ENCODE measurements around the gene DTL. TPM values are rescaled to one million over a fixed set of nuclear protein-coding genes. Genes with fewer than 3 reads are reported as not detected.
A peak's percentile ranks its signal among the peaks of the same experiment; 100 is the strongest.
"Not testable (repeated sequence)": the region's sequence is repeated elsewhere in the genome, so short reads cannot be mapped to it uniquely, and the experiment has no call there.

DTL gene
- total and polyA plus RNA-seq, 2 donors: 0.71 to 23.4 TPM

DNA sequence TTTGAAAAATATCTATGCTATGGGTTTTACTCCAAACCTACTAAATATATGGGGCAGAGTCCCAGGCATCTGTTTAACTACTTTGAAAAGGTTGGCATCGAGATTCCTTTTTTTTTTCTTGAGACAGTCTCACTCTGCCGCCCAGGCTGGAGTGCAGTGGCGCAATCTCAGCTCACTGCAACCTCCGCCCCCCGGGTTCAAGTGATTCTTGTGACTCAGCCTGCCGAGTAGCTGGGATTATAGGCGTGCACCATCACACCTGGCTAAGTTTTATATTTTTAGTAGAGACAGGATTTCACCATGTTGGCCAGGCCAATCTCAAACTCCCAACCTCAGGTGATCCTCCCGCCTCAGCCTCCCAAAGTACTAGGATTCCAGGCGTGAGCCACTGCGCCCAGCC, 7.8 kb upstream of the DTL start:
- 98% methylated on average over 10 of the region's 10 CpGs for WGBS
- not testable (repeated sequence) for H3K27ac ChIP-seq (ENCODE audit: low read depth in 1 of 2, low read length in 1 of 2); H3K4me1 ChIP-seq (ENCODE audit: control insufficient read depth in 2 of 2, insufficient read depth in 2 of 2, low read length in 2 of 2); H3K27me3 ChIP-seq (ENCODE audit: control insufficient read depth in 2 of 2, insufficient read depth in 1 of 2, low read length in 1 of 2); H3K36me3 ChIP-seq (ENCODE audit: control insufficient read depth in 2 of 2, insufficient read depth in 2 of 2, low read length in 1 of 2); H3K4me3 ChIP-seq (ENCODE audit: low read length in 2 of 2); DNase-seq (ENCODE audit: low read depth in 6 of 9, low spot score in 9 of 9); H3K9me3 ChIP-seq (ENCODE audit: control insufficient read depth in 2 of 2, insufficient read depth in 1 of 2, low read length in 1 of 2)

DNA sequence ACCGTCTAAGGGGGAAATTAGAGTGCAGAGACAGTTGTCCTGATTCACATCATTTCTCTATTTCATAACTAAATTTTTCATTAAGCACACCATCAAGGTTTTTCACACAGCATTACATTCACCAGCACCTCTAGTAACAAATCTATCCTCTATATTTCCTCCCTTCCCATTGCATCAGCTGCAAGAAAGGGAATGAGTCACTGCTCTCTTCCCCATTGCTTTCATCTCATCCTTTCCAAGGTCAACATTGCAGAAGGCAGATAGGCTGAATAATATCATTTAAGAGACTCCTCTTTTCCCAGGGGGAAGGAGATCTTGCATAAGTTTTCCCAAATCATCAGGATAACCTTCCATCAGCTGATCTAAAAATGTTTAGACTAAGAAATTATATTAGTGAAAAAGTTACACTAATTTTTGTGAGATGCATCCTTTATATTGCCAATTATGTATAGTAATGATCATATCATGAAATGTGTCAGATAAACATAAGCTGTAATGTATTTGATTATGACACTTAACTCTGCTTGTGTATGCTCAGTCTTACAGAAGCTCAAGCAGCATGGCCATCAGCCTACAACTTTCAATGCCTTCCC, 4.5 kb upstream of the DTL start:
- H3K36me3 ChIP-seq (ENCODE audit: control insufficient read depth in 2 of 2, insufficient read depth in 2 of 2, low read length in 1 of 2): no peaks in the 10 kb centered on the region
- peaks cover 3 to 4% of the 10 kb centered on the region in 2 donors for H3K4me1 ChIP-seq (ENCODE audit: control insufficient read depth in 2 of 2, insufficient read depth in 2 of 2, low read length in 2 of 2)
- WGBS: 97% methylated on average over 1 of the region's 1 CpG
- no peaks in the 10 kb centered on the region for H3K27me3 ChIP-seq (ENCODE audit: control insufficient read depth in 2 of 2, insufficient read depth in 1 of 2, low read length in 1 of 2)
- no peak for DNase-seq (ENCODE audit: low read depth in 6 of 9, low spot score in 9 of 9)
- H3K4me3 ChIP-seq (ENCODE audit: low read length in 2 of 2): no peak overlapping the region
- no peaks in the 10 kb centered on the region for H3K9me3 ChIP-seq (ENCODE audit: control insufficient read depth in 2 of 2, insufficient read depth in 1 of 2, low read length in 1 of 2)
- no peak overlapping the region for H3K27ac ChIP-seq (ENCODE audit: low read depth in 1 of 2, low read length in 1 of 2)

- Histone ChIP-seq H3K36me3 (ENCODE audit: control insufficient read depth in 2 of 2, insufficient read depth in 2 of 2, low read length in 1 of 2) (no peaks in the 10 kb centered on the region), H3K4me1 (ENCODE audit: control insufficient read depth in 2 of 2, insufficient read depth in 2 of 2, low read length in 2 of 2) (peaks cover 3 to 9% of the 10 kb centered on the region in 2 donors), H3K27ac (ENCODE audit: low read depth in 1 of 2, low read length in 1 of 2) (peak overlapping the region; percentile 89 to 96), H3K4me3 (ENCODE audit: low read length in 2 of 2) (peak overlapping the region; percentile 82 to 89), H3K9me3 (ENCODE audit: control insufficient read depth in 2 of 2, insufficient read depth in 1 of 2, low read length in 1 of 2) (no peaks in the 10 kb centered on the region), H3K27me3 (ENCODE audit: control insufficient read depth in 2 of 2, insufficient read depth in 1 of 2, low read length in 1 of 2) (no peaks in the 10 kb centered on the region)
- no peak for DNase-seq (ENCODE audit: low read depth in 6 of 9, low spot score in 9 of 9)
- 6% methylated on average over 13 of the region's 13 CpGs for WGBS
These were observed 929 bp upstream of the DTL start for GRCh38 chr1:212034516-212035122.

DNA sequence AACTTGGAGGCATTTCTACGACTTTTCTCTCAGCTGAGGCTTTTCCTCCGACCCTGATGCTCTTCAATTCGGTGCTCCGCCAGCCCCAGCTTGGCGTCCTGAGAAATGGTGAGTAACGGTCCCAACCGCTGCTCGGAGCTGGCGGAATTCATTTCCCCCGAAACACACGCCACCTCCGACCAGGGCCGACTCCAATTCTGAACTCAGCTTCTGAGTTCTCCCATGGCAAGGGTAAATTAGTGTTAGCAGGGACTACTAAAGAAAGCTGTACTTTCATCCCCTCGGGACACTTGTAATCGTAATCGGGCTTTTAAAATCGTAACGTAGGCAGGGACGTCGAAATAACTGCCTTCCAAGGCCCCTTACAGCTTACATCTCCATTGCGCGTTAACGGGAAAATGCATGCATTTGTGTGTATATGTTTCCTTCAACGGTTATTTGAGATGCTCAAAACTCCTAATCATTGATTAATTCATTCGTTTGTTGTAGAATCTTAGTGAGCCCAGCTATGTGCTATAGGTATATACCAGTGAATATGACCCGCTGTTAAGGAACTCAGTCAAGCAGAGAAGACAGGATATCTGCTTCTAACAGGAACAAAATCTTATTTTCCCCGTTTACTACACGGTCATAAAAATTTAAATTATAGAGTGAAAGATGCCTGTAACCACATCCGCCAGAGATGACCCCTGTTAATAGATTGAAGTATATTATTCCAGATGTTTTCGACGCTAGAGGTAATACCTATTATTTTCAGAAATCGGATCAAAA, 472 bp downstream of the DTL start:
- under 1% methylated on average over 32 of the region's 32 CpGs for WGBS
- Histone ChIP-seq H3K4me3 (ENCODE audit: low read length in 2 of 2) (peak overlapping the region; percentile 82 to 89), H3K4me1 (ENCODE audit: control insufficient read depth in 2 of 2, insufficient read depth in 2 of 2, low read length in 2 of 2) (peaks cover 3 to 9% of the 10 kb centered on the region in 2 donors), H3K9me3 (ENCODE audit: control insufficient read depth in 2 of 2, insufficient read depth in 1 of 2, low read length in 1 of 2) (no peaks in the 10 kb centered on the region), H3K36me3 (ENCODE audit: control insufficient read depth in 2 of 2, insufficient read depth in 2 of 2, low read length in 1 of 2) (peaks cover 0 to 3% of the 10 kb centered on the region in 2 donors), H3K27ac (ENCODE audit: low read depth in 1 of 2, low read length in 1 of 2) (peak overlapping the region; percentile 66 to 88), H3K27me3 (ENCODE audit: control insufficient read depth in 2 of 2, insufficient read depth in 1 of 2, low read length in 1 of 2) (no peaks in the 10 kb centered on the region)
- DNase-seq (ENCODE audit: low read depth in 6 of 9, low spot score in 9 of 9): no peak

- Histone ChIP-seq H3K9me3 (ENCODE audit: control insufficient read depth in 2 of 2, insufficient read depth in 1 of 2, low read length in 1 of 2) (no peaks in the 10 kb centered on the region), H3K27ac (ENCODE audit: low read depth in 1 of 2, low read length in 1 of 2) (no peak overlapping the region), H3K27me3 (ENCODE audit: control insufficient read depth in 2 of 2, insufficient read depth in 1 of 2, low read length in 1 of 2) (no peaks in the 10 kb centered on the region), H3K36me3 (ENCODE audit: control insufficient read depth in 2 of 2, insufficient read depth in 2 of 2, low read length in 1 of 2) (peaks cover 0 to 5% of the 10 kb centered on the region in 2 donors), H3K4me3 (ENCODE audit: low read length in 2 of 2) (no peak overlapping the region), H3K4me1 (ENCODE audit: control insufficient read depth in 2 of 2, insufficient read depth in 2 of 2, low read length in 2 of 2) (peaks cover 0 to 9% of the 10 kb centered on the region in 2 donors)
- 75% methylated on average over 3 of the region's 3 CpGs for WGBS
- DNase-seq (ENCODE audit: low read depth in 6 of 9, low spot score in 9 of 9): peak in 1 of 9 donors; percentile 22
These were observed 2.4 kb downstream of the DTL start for GRCh38 chr1:212037900-212038299.

GRCh38 chr1:212039622-212040021, 4.1 kb downstream of the DTL start:
- Histone ChIP-seq H3K4me1 (ENCODE audit: control insufficient read depth in 2 of 2, insufficient read depth in 2 of 2, low read length in 2 of 2) (peaks cover 0 to 7% of the 10 kb centered on the region in 2 donors), H3K27me3 (ENCODE audit: control insufficient read depth in 2 of 2, insufficient read depth in 1 of 2, low read length in 1 of 2) (no peaks in the 10 kb centered on the region), H3K36me3 (ENCODE audit: control insufficient read depth in 2 of 2, insufficient read depth in 2 of 2, low read length in 1 of 2) (peaks cover 0 to 6% of the 10 kb centered on the region in 2 donors), H3K27ac (ENCODE audit: low read depth in 1 of 2, low read length in 1 of 2) (no peak overlapping the region), H3K4me3 (ENCODE audit: low read length in 2 of 2) (no peak overlapping the region), H3K9me3 (ENCODE audit: control insufficient read depth in 2 of 2, insufficient read depth in 1 of 2, low read length in 1 of 2) (no peaks in the 10 kb centered on the region)
- no peak for DNase-seq (ENCODE audit: low read depth in 6 of 9, low spot score in 9 of 9)
- WGBS: 92% methylated on average over 2 of the region's 2 CpGs

DNA sequence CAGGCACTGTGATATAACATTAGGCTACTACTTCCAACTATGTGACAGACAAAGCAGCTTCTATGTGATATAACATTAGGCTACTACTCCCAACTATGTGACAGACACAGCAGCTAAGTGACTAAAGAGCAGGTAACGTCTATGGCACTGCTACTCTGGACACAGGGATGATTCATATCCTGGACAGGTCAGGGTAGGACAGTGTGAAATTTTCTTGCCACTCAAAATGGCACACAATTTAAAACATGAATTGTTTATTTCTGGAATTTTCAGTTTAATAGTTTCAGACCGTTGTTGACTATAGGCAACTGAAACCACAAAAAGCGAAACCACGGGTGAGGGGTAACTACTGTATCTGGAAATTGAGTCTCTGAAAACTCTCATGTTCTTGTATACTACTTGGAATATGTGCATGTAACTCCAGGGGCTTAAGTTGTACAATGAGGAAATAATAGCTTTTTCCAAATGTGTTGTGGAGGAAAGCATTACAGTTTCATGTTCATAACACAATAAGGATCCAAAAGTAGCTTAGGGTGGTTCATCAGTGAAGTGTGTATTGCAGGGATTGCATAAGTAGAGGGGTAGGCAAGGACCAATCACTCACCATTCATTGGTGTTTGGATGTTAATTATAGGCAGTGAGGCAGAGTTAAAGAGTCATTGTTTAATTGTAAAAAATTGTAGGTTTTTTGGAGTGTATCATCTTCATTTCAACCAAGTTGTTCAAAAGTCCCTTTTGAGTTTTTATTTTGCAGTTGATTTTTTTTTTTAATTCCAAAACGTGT, 5.3 kb downstream of the DTL start:
- Histone ChIP-seq H3K4me1 (ENCODE audit: control insufficient read depth in 2 of 2, insufficient read depth in 2 of 2, low read length in 2 of 2) (peaks cover 0 to 5% of the 10 kb centered on the region in 2 donors), H3K27ac (ENCODE audit: low read depth in 1 of 2, low read length in 1 of 2) (peak overlapping the region in 1 of 2 donors; percentile 66), H3K9me3 (ENCODE audit: control insufficient read depth in 2 of 2, insufficient read depth in 1 of 2, low read length in 1 of 2) (no peaks in the 10 kb centered on the region), H3K36me3 (ENCODE audit: control insufficient read depth in 2 of 2, insufficient read depth in 2 of 2, low read length in 1 of 2) (peaks cover 0 to 16% of the 10 kb centered on the region in 2 donors), H3K4me3 (ENCODE audit: low read length in 2 of 2) (peak overlapping the region in 1 of 2 donors; percentile 31), H3K27me3 (ENCODE audit: control insufficient read depth in 2 of 2, insufficient read depth in 1 of 2, low read length in 1 of 2) (no peaks in the 10 kb centered on the region)
- peak in 3 of 9 donors; percentile 13 to 47 (median 30) for DNase-seq (ENCODE audit: low read depth in 6 of 9, low spot score in 9 of 9)
- 47% methylated on average over 5 of the region's 5 CpGs for WGBS

DNA sequence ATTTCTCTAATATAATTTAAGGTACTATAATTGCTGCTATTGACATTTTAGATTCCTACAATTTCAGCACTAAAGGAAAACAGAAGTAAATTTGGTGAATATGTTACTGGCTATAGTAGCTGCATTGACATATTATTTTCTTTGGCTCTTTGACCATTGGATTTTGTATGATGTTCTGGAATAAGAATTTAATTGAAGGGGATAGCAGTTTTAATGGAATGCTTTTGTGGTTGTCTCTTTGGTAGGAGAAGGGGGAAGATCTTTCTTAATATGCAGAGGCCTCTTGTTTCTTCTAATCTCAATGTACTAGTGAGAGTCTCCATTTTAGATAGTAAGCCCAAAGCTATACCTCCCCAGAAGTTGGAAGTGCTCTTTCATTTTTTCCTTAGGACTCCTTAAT, 6.9 kb downstream of the DTL start:
- no peaks in the 10 kb centered on the region for H3K9me3 ChIP-seq (ENCODE audit: control insufficient read depth in 2 of 2, insufficient read depth in 1 of 2, low read length in 1 of 2)
- H3K4me1 ChIP-seq (ENCODE audit: control insufficient read depth in 2 of 2, insufficient read depth in 2 of 2, low read length in 2 of 2): peaks cover 0 to 5% of the 10 kb centered on the region in 2 donors
- peaks cover 0 to 20% of the 10 kb centered on the region in 2 donors for H3K36me3 ChIP-seq (ENCODE audit: control insufficient read depth in 2 of 2, insufficient read depth in 2 of 2, low read length in 1 of 2)
- no peak overlapping the region for H3K4me3 ChIP-seq (ENCODE audit: low read length in 2 of 2)
- H3K27me3 ChIP-seq (ENCODE audit: control insufficient read depth in 2 of 2, insufficient read depth in 1 of 2, low read length in 1 of 2): no peaks in the 10 kb centered on the region
- DNase-seq (ENCODE audit: low read depth in 6 of 9, low spot score in 9 of 9): no peak
- H3K27ac ChIP-seq (ENCODE audit: low read depth in 1 of 2, low read length in 1 of 2): no peak overlapping the region

All from thymus (tissue), 11 donors.